A549 (cell line): ENCODE measurements around the gene PCSK6. TPM values are rescaled to one million over a fixed set of nuclear protein-coding genes. Genes with fewer than 3 reads are reported as not detected.

Source experiments
- ATAC-seq, 2 experiments: fragments of 200-7000 bp in 1 of 2; fragments of >200 bp in 1 of 2; cut with Nextera tagmentation in 1 of 2; cut with Tn5 transposase in 1 of 2; 3 replicates each; pipeline versions ENCODE4 v1.8.0 to v1.9.1; 2018 to 2020; ENCODE audit warnings: mild to moderate bottlenecking in 1 of 2, moderate library complexity in 1 of 2
- CTCF ChIA-PET: fragments of 300-600 bp; sonication (Branson Sonifier 250); formaldehyde crosslinking; extraction: SDS; loops from one replicate; lab custom pipeline; 2021; ENCODE audit warnings: antibody characterized with exemption, inconsistent platforms; lab: Yijun Ruan, JAX
- POLR2A ChIA-PET: fragments of 350-600 bp; formaldehyde crosslinking; extraction: SDS; loops from one replicate; lab custom pipeline; 2021; ENCODE audit warnings: antibody characterized with exemption, inconsistent platforms; lab: Yijun Ruan, JAX
- DNase-seq, 2 experiments: peaks; one replicate each; pipeline versions ENCODE4 v3.0.0 to v3.0.0-alpha.2; 2011 to 2016; ENCODE audit warnings: low read depth in 1 of 2, low spot score in 1 of 2
- FAIRE-seq: peaks from 2 replicates; lab custom pipeline; 2011; peaks lifted over from hg19 to GRCh38; lab: Jason Lieb, UNC
- H3K27ac ChIP-seq, 2 experiments: fragments of >200 bp; sonication (Bioruptor Twin); formaldehyde crosslinking; 3 replicates each; pipeline ENCODE4 v1.5.1; 2016 to 2017
- H3K4me1 ChIP-seq: fragments of >200 bp; sonication (Bioruptor Twin); formaldehyde crosslinking; 3 replicates; pipeline ENCODE4 v1.6.1; 2016
- H3K4me2 ChIP-seq: fragments of >200 bp; sonication (Bioruptor Twin); formaldehyde crosslinking; 3 replicates; pipeline ENCODE4 v1.6.1; 2016
- H3K4me3 ChIP-seq: fragments of >200 bp; sonication (Bioruptor Twin); formaldehyde crosslinking; 3 replicates; pipeline ENCODE4 v1.5.1; 2016
- H3K9me3 ChIP-seq: fragments of >200 bp; sonication (Bioruptor Twin); formaldehyde crosslinking; 3 replicates; pipeline ENCODE4 v1.6.1; 2016
- BHLHE40 ChIP-seq: IDR thresholded peaks from 2 replicates; pipeline ENCODE4 v1.6.1; 2012; ENCODE audit warnings: low read depth, low read length, inconsistent platforms
- CBX2 ChIP-seq: fragments of 200-600 bp; sonication (generic); IDR thresholded peaks from 2 replicates; pipeline ENCODE4 v1.6.1; 2016; ENCODE audit warnings: low read depth, mild to moderate bottlenecking, borderline replicate concordance
- CEBPB ChIP-seq, 2 experiments: fragments of >200 bp in 1 of 2; sonication (Bioruptor Twin) in 1 of 2; formaldehyde crosslinking in 1 of 2; IDR thresholded peaks; 2 replicates each; pipeline ENCODE4 v1.6.1; 2012 to 2016
- EHMT2 ChIP-seq: fragments of 200-600 bp; sonication (generic); IDR thresholded peaks from 2 replicates; pipeline ENCODE4 v1.6.1; 2016; ENCODE audit warnings: antibody characterized with exemption, low read depth, mild to moderate bottlenecking, moderate library complexity
- ESRRA ChIP-seq: fragments of 150-350 bp; IDR thresholded peaks from 2 replicates; pipeline ENCODE4 v1.6.1; 2014; ENCODE audit warnings: mild to moderate bottlenecking, low read length, borderline replicate concordance
- HDAC2 ChIP-seq: fragments of 200-600 bp; sonication (generic); IDR thresholded peaks from 2 replicates; pipeline ENCODE4 v1.6.1; 2016
- HOXA7 ChIP-seq: fragments of 250-450 bp; sonication (Bioruptor Pico); IDR thresholded peaks from 2 replicates; pipeline ENCODE4 v1.5.0; 2020; ENCODE audit warnings: mild to moderate bottlenecking, moderate library complexity
- HOXB13 ChIP-seq: fragments of 250-450 bp; sonication (Bioruptor Pico); IDR thresholded peaks from 2 replicates; pipeline ENCODE4 v1.5.0; 2020; ENCODE audit warnings: low read depth, mild to moderate bottlenecking, moderate library complexity
- JUN ChIP-seq, 2 experiments: fragments of >200 bp; sonication (Bioruptor Twin); formaldehyde crosslinking; IDR thresholded peaks; 2 replicates in 1 of 2; 3 replicates in 1 of 2; pipeline ENCODE4 v1.6.1; 2016 to 2017
- KDM1A ChIP-seq: fragments of 200-600 bp; sonication (generic); IDR thresholded peaks from 2 replicates; pipeline ENCODE4 v1.6.1; 2016; ENCODE audit warnings: low read depth, mild to moderate bottlenecking
- MYC ChIP-seq: IDR thresholded peaks from 2 replicates; pipeline ENCODE4 v1.6.1; 2012; ENCODE audit warnings: mild to moderate bottlenecking, inconsistent platforms, low read length, improper control_type of control experiment, borderline replicate concordance
- NR3C1 ChIP-seq: fragments of >200 bp; sonication (Bioruptor Twin); formaldehyde crosslinking; IDR thresholded peaks from 3 replicates; pipeline ENCODE4 v1.6.1; 2017
- PHF8 ChIP-seq: fragments of 200-600 bp; sonication (generic); IDR thresholded peaks from 2 replicates; pipeline ENCODE4 v1.6.1; 2016; ENCODE audit warnings: low read depth, mild to moderate bottlenecking, antibody characterized with exemption, moderate library complexity, borderline replicate concordance
- POLR2A ChIP-seq: IDR thresholded peaks from 2 replicates; pipeline ENCODE4 v1.6.1; 2012; ENCODE audit warnings: mild to moderate bottlenecking, low read length
- POLR2AphosphoS2 ChIP-seq: conservative IDR thresholded peaks from 2 replicates; pipeline ENCODE4 v1.6.1; 2012; ENCODE audit warnings: low read length, improper control_type of control experiment, inconsistent platforms
- RAD21 ChIP-seq, 2 experiments: fragments of >200 bp in 1 of 2; sonication (Bioruptor Twin) in 1 of 2; formaldehyde crosslinking in 1 of 2; IDR thresholded peaks in 1 of 2; conservative IDR thresholded peaks in 1 of 2; 2 replicates in 1 of 2; 3 replicates in 1 of 2; pipeline ENCODE4 v1.6.1; 2012 to 2018; ENCODE audit warnings: inconsistent platforms in 1 of 2
- RARB ChIP-seq: fragments of 250-450 bp; sonication (Bioruptor Pico); IDR thresholded peaks from 2 replicates; pipeline ENCODE4 v1.8.0; 2021; ENCODE audit warnings: mild to moderate bottlenecking, moderate library complexity
- RCOR1 ChIP-seq: fragments of 150-350 bp; IDR thresholded peaks from 2 replicates; pipeline ENCODE4 v1.6.1; 2014; ENCODE audit warnings: antibody characterized with exemption, low read length, low read depth
- SMC3 ChIP-seq: fragments of >200 bp; sonication (Bioruptor Twin); formaldehyde crosslinking; IDR thresholded peaks from 3 replicates; pipeline ENCODE4 v1.6.1; 2018; ENCODE audit warnings: inconsistent platforms
- TFCP2L1 ChIP-seq: fragments of 250-450 bp; sonication (Bioruptor Pico); IDR thresholded peaks from 2 replicates; pipeline ENCODE4 v1.5.0; 2021; ENCODE audit warnings: mild to moderate bottlenecking
- ZC3H11A ChIP-seq: fragments of 450-650 bp; IDR thresholded peaks from 2 replicates; pipeline ENCODE4 v1.6.1; 2014; ENCODE audit warnings: antibody characterized with exemption, mild to moderate bottlenecking
- ZNF302 ChIP-seq: fragments of 250-450 bp; sonication (Bioruptor Pico); IDR thresholded peaks from 2 replicates; pipeline ENCODE4 v1.9.0; 2021; ENCODE audit warnings: inconsistent platforms, mild to moderate bottlenecking, moderate library complexity
- WGBS: methylation state at CpG from one replicate; pipeline ENCODE4 v1.1.6; 2017; ENCODE audit errors: missing lambda C conversion rate; 5-methylcytosine and 5-hydroxymethylcytosine counted together
- polyA minus RNA-seq: library from RNA; depleted of rRNA, polyadenylated mRNA; stranded (reverse); fragments of >200 nt; gene quantifications from 2 replicates; pipeline ENCODE4 v1.2.3, GENCODE V29; 2011; rRNA and poly(A)+ RNA removed
- polyA plus RNA-seq, 4 experiments: library from polyadenylated mRNA; depleted of rRNA in 3 of 4; stranded (reverse); fragments of >200 nt; fragmentation: RNase III in 1 of 4; extraction: RNeasy Plus Mini Kit Qiagen cat#74134 plus additional on column Dnase treatment in 1 of 4; gene quantifications; 2 replicates in 3 of 4; 3 replicates in 1 of 4; pipeline ENCODE4 v1.2.3, GENCODE V29; 2011 to 2017
- TF ChIP-seq, protein P1 (sequence below): IDR thresholded peaks from 2 replicates; pipeline ENCODE4 v1.6.1; 2012
- TF ChIP-seq, protein P2 (sequence below): fragments of 250-450 bp; sonication (Bioruptor Pico); IDR thresholded peaks from 2 replicates; pipeline ENCODE4 v1.5.0; 2021; ENCODE audit warnings: mild to moderate bottlenecking, moderate library complexity, borderline replicate concordance
- TF ChIP-seq, protein P3 (sequence below): fragments of >200 bp; sonication (Bioruptor Twin); formaldehyde crosslinking; IDR thresholded peaks from 2 replicates; pipeline ENCODE4 v1.6.1; 2016
- TF ChIP-seq, protein P4 (sequence below): fragments of >200 bp; sonication (Bioruptor Twin); formaldehyde crosslinking; IDR thresholded peaks from 3 replicates; pipeline ENCODE4 v1.5.1; 2016
- TF ChIP-seq, protein P5 (sequence below): IDR thresholded peaks from 2 replicates; pipeline ENCODE4 v1.6.1; 2012
- TF ChIP-seq, protein P6 (sequence below): IDR thresholded peaks from 2 replicates; pipeline ENCODE4 v1.6.1; 2012; ENCODE audit warnings: low read depth, borderline replicate concordance
- TF ChIP-seq, protein P7 (sequence below): fragments of >200 bp; sonication (Bioruptor Twin); formaldehyde crosslinking; IDR thresholded peaks from 3 replicates; pipeline ENCODE4 v1.6.1; 2016

Gene PCSK6
- 15.2 and 20.1 TPM in 2 replicates for polyA plus RNA-seq (2011; rRNA removed)
- polyA plus RNA-seq (2012; cell fraction: cytosol; rRNA removed): 12.2 and 16.7 TPM in 2 replicates
- polyA plus RNA-seq (2012; cell fraction: nucleus; rRNA removed): 12.2 and 21.3 TPM in 2 replicates
- polyA plus RNA-seq (2017; fragmentation: RNase III; extraction: RNeasy Plus Mini Kit Qiagen cat#74134 plus additional on column Dnase treatment): 10.0 to 11.1 TPM (median 10.8 TPM) in 3 replicates
- polyA minus RNA-seq: 32.2 and 37.3 TPM in 2 replicates

DNA sequence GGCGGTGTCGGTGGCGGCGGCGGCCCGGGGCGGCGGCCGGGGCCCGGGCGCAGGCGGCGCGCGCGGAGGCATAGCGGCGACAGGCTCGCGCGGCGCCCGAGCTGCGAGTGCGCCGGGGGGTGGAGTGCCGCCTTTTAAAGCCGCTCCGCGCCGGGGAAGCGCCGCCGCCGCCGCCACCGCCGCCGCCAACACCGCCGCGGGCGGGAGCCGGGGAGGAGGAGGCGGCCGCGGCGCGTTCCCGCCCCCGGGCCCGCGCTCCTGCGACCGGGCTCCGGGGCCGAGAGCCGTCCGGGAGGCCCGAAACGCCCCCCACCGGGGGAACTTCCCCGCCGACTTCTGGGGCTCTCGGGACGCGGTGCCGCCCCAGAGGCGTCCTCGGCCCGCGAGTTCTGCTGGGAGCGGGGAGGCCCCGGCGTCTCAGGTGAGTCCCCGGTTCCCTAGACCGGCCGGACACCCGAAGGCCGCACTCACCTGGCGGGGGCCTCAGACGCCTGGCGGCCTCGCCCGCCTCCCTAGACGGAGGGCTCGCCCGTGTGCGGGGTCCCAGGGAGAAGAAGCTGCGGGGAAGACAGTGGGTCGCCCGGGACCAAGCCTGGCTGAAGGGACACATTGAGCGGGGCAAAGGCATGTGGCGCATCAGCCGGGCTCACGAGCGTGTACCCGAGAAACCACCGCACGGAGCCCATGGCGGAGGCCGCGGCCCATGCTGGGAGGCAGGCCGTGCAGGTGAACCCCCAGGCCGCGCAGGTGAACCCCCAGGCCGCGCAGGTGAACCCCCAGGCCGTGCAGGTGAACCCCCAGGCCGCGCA is at the start of gene PCSK6:
TSS of gene PCSK6 (minus strand) at position 109 of the 809 bp plus-strand sequence. CDS start at position 72, 37 bp downstream.
- ATAC-seq: peak; percentile 54 to 67
- CTCF ChIA-PET: interaction anchor here (0.7 to 2.8 kb wide), 6 partner anchors 12 to 194 kb away, joined by 3 to 20 read pairs (median 4); no protein-coding TSS in a partner anchor

DNA sequence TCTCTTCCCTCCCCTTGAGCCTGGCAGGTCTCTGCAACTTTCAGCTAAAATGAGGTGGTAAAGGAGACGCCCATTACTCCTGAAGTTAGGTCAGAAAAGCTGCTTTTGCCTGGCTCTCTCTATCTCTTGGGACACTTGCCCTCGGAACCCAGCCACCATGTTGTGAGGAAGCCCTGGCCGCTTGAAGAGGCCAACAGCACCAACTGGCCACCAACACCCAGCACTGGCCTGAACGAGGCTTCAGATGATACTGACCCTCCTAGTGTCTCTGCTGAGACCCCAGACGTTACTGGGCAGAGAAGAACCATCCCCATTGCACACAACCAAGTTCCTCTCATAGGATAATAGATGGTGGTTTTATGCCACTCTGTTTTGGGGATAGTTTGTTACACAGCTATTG is 49.5 kb upstream of the PCSK6 start:
- no peak for DNase-seq
- no peak overlapping the region for H3K4me2 ChIP-seq
- 56% methylated on average over 5 of the region's 5 CpGs for WGBS
- POLR2A ChIA-PET: no interaction called here
- TF ChIP-seq, protein P1, sequence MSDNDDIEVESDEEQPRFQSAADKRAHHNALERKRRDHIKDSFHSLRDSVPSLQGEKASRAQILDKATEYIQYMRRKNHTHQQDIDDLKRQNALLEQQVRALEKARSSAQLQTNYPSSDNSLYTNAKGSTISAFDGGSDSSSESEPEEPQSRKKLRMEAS: no peak
- TF ChIP-seq ZNF302 (no peak), ESRRA (no peak), RCOR1 (no peak), JUN (IDR thresholded peaks at IDR 0.05) (no peak), RAD21 (conservative IDR thresholded peaks at IDR 0.05 in 1 of 2, IDR thresholded peaks at IDR 0.05 in 1 of 2) (no peak), RARB (no peak), SMC3 (no peak), EHMT2 (no peak), HOXA7 (CRISPR knock-in tag) (no peak), KDM1A (no peak), NR3C1 (no peak), CBX2 (no peak)
- TF ChIP-seq, protein P2, sequence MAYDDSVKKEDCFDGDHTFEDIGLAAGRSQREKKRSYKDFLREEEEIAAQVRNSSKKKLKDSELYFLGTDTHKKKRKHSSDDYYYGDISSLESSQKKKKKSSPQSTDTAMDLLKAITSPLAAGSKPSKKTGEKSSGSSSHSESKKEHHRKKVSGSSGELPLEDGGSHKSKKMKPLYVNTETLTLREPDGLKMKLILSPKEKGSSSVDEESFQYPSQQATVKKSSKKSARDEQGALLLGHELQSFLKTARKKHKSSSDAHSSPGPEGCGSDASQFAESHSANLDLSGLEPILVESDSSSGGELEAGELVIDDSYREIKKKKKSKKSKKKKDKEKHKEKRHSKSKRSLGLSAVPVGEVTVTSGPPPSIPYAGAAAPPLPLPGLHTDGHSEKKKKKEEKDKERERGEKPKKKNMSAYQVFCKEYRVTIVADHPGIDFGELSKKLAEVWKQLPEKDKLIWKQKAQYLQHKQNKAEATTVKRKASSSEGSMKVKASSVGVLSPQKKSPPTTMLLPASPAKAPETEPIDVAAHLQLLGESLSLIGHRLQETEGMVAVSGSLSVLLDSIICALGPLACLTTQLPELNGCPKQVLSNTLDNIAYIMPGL: no peak
- TF ChIP-seq, protein P3, sequence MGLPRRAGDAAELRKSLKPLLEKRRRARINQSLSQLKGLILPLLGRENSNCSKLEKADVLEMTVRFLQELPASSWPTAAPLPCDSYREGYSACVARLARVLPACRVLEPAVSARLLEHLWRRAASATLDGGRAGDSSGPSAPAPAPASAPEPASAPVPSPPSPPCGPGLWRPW: no peak
- TF ChIP-seq, protein P4, sequence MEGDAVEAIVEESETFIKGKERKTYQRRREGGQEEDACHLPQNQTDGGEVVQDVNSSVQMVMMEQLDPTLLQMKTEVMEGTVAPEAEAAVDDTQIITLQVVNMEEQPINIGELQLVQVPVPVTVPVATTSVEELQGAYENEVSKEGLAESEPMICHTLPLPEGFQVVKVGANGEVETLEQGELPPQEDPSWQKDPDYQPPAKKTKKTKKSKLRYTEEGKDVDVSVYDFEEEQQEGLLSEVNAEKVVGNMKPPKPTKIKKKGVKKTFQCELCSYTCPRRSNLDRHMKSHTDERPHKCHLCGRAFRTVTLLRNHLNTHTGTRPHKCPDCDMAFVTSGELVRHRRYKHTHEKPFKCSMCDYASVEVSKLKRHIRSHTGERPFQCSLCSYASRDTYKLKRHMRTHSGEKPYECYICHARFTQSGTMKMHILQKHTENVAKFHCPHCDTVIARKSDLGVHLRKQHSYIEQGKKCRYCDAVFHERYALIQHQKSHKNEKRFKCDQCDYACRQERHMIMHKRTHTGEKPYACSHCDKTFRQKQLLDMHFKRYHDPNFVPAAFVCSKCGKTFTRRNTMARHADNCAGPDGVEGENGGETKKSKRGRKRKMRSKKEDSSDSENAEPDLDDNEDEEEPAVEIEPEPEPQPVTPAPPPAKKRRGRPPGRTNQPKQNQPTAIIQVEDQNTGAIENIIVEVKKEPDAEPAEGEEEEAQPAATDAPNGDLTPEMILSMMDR: no peak
- TF ChIP-seq, all 56 proteins: peak for 0
- Histone ChIP-seq H3K4me1 (no peaks in the 10 kb centered on the region), H3K27ac (no peak overlapping the region), H3K9me3 (0 out of 3 replicates have a peak, but pooled peaks cover 2% of the 10 kb centered on the region), H3K4me3 (no peak overlapping the region)
- ATAC-seq (no peak), FAIRE-seq (no peak)
- CTCF ChIA-PET: interaction anchor here (1.4 to 2.4 kb wide), 3 partner anchors 11 to 102 kb away, joined by 6 to 8 read pairs (median 6); no protein-coding TSS in a partner anchor

More for the DNA sequence above, at the start of gene PCSK6:
- TF ChIP-seq, protein P5, sequence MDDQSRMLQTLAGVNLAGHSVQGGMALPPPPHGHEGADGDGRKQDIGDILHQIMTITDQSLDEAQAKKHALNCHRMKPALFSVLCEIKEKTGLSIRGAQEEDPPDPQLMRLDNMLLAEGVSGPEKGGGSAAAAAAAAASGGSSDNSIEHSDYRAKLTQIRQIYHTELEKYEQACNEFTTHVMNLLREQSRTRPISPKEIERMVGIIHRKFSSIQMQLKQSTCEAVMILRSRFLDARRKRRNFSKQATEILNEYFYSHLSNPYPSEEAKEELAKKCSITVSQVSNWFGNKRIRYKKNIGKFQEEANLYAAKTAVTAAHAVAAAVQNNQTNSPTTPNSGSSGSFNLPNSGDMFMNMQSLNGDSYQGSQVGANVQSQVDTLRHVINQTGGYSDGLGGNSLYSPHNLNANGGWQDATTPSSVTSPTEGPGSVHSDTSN: no peak
- TF ChIP-seq CEBPB (IDR thresholded peaks at IDR 0.05) (no peak), ZC3H11A (no peak), RCOR1 (no peak), PHF8 (no peak), MYC (no peak), POLR2AphosphoS2 (no peak), POLR2A (0 out of 2 replicates have a peak, but pooled peaks have one; percentile 2), HDAC2 (no peak), HOXB13 (CRISPR knock-in tag) (no peak), BHLHE40 (no peak), TFCP2L1 (no peak), HOXA7 (CRISPR knock-in tag) (no peak)
- TF ChIP-seq, protein P6, sequence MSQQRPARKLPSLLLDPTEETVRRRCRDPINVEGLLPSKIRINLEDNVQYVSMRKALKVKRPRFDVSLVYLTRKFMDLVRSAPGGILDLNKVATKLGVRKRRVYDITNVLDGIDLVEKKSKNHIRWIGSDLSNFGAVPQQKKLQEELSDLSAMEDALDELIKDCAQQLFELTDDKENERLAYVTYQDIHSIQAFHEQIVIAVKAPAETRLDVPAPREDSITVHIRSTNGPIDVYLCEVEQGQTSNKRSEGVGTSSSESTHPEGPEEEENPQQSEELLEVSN: 0 out of 2 replicates have a peak, but pooled peaks have one; percentile 3
- TF ChIP-seq, protein P7, sequence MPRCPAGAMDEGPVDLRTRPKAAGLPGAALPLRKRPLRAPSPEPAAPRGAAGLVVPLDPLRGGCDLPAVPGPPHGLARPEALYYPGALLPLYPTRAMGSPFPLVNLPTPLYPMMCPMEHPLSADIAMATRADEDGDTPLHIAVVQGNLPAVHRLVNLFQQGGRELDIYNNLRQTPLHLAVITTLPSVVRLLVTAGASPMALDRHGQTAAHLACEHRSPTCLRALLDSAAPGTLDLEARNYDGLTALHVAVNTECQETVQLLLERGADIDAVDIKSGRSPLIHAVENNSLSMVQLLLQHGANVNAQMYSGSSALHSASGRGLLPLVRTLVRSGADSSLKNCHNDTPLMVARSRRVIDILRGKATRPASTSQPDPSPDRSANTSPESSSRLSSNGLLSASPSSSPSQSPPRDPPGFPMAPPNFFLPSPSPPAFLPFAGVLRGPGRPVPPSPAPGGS: 0 out of 3 replicates have a peak, but pooled peaks have one; percentile 49
- 43% methylated on average over 42 of the region's 111 CpGs for WGBS
- Histone ChIP-seq H3K27ac (peak within 1 kb of the TSS; percentile 83 to 96), H3K9me3 (no peaks in the 10 kb centered on the region), H3K4me3 (peak within 1 kb of the TSS; percentile 82), H3K4me1 (peaks cover 8% of the 10 kb centered on the region; the same call in 2 of the 3 replicates), H3K4me2 (peak within 1 kb of the TSS; percentile 97)
- DNase-seq (peak; percentile 31 to 66), FAIRE-seq (no peak)
- POLR2A ChIA-PET: interaction anchor here (0.6 kb wide), 1 partner anchor 89 kb away, joined by 5 read pairs; no protein-coding TSS in a partner anchor
